AG10803 (cell line): ENCODE data around the gene R3HDML.
"Not testable (repeated sequence)": the region's sequence is repeated elsewhere in the genome, so short reads cannot be mapped to it uniquely, and the experiment has no call there.

Experiments used
- DNase-seq: peaks from one replicate; pipeline ENCODE4 v3.0.0; 2010; ENCODE audit warnings: low read depth
- H3K4me3 ChIP-seq: 2 replicates; pipeline ENCODE4 v1.5.1; 2011; ENCODE audit warnings: mild to moderate bottlenecking, low read length, control low read depth
- TF ChIP-seq, protein P1 (sequence below): conservative IDR thresholded peaks from 2 replicates; pipeline ENCODE4 v1.5.1; 2011; ENCODE audit warnings: mild to moderate bottlenecking, low read length, control low read depth, inconsistent platforms

The R3HDML gene

DNA sequence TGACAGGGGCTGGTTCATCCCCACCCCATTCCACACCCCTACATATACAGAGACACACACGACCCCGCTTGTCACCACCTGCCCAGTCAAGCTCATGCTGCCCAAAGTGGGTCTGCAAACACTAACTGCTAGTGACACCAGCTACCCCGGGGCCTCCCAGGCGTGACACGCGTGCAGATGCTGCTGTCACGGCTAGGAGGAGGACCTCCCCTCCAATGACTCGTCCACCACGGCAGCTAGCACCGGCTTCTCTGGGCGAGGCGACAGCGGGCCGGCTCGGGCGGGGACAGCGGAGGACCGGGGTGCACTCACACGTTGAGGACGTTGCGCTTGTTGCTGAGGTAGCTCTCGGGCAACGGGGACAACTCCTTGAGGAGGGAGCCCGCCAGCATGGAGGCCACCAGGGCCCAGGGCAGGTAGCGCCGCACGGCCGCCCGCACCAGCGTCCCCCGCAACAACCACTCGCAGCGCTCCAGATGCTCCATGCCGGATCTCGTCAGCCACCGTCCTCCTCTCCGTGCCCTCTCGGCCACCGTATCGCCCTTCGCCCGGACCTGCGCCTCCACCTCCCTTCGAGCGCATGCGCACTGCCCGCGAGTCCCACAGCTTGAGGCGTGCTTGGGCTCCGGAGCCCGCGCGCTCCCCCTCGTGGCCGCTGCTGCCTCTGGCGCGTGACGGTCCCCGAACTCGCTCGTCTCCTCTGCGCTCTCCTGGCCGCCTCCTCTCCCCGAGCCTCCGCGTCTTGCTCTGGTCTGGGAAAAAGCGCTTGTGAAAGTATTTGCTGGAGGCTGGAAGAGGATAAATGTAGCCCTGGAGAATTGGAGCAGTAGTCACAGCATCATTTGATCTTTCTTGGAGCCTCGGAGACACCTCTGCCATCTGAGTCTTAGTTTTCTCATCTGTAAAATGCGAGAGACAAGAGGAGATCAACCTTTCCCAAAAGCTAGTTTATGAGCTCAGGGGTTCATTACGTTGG is 25.9 kb upstream of the R3HDML start, which contains the start of gene FITM2:
Gene FITM2, minus strand, starts transcription at position 539 of the 976 bp plus-strand sequence. Its CDS starts 54 bp downstream, at position 485.
- TF ChIP-seq, protein P1, sequence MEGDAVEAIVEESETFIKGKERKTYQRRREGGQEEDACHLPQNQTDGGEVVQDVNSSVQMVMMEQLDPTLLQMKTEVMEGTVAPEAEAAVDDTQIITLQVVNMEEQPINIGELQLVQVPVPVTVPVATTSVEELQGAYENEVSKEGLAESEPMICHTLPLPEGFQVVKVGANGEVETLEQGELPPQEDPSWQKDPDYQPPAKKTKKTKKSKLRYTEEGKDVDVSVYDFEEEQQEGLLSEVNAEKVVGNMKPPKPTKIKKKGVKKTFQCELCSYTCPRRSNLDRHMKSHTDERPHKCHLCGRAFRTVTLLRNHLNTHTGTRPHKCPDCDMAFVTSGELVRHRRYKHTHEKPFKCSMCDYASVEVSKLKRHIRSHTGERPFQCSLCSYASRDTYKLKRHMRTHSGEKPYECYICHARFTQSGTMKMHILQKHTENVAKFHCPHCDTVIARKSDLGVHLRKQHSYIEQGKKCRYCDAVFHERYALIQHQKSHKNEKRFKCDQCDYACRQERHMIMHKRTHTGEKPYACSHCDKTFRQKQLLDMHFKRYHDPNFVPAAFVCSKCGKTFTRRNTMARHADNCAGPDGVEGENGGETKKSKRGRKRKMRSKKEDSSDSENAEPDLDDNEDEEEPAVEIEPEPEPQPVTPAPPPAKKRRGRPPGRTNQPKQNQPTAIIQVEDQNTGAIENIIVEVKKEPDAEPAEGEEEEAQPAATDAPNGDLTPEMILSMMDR, result peak; percentile 81
- H3K4me3 ChIP-seq, result peak within 1 kb of the TSS; percentile 99
- DNase-seq, result peak; percentile 97

DNA sequence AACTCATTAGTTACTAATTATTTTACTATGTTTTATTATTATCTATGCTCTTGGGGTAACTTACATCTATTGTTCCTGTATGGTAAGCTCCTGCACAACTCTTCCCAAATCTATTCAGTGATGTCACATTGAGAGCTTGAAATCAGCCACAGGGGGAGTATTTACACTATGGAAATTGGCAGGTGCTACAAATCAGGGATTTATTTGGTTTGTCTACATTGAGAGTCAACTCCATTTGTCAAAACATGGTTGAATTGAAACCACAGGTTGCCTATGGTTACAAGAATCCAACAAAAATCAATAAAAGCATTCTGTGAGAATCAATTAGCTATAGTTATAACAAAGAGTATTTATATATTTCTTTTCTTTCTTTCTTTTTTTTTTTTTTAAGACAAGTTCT is 22.0 kb upstream of the R3HDML start:
- TF ChIP-seq, protein P1, result no peak
- H3K4me3 ChIP-seq, result no peak overlapping the region
- no peak for DNase-seq

DNA sequence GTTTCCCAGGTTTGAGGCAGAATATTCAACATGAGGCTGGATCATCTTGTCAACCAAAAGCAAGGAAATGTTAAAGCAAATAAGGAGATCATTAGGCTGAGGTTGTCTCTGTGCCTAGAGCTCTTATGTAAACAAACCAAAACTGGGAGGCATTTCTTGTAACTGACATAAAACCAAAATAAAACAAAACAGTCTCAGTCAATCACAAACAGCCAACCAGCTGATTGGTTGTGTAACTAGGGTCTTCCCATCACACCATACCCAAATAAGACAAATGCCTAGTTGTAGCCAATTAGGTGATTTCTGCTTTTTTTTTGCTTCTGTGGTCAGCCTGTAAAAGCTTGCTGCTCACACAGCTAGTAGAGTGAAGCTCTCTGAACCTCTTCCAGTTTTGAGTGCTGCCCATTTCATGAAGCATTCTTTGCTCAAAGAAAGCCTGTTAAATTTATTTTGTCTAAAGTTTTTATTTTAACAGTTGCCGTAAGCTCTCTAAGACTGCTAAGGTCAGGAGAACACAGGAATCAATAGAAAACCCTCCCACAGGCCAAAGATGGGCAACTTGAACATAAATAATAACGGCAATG is 16.9 kb upstream of the R3HDML start:
- TF ChIP-seq, protein P1, result no peak
- H3K4me3 ChIP-seq, result no peak overlapping the region
- no peak for DNase-seq

DNA sequence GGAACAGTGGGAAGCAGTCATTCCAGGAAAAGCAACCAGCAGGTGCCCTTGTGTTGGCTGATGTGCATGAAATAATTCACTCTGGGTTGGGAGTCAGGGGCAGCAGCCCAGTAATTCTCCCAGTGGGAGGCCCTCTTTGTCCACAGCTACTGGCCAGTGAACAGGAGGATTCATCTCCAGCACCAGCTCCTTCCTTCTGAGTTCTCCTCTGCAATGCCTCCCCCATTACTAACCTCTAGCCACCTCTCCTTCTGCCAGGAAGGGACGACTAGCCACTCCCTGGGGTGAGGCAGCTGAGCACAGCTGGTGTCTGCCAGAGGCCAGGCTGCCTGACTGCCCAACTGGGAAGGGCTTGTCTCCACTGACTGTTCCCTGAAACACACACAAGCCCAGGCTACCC is 12.5 kb upstream of the R3HDML start:
- no peak for DNase-seq
- TF ChIP-seq, protein P1, result no peak
- no peak overlapping the region for H3K4me3 ChIP-seq

DNA sequence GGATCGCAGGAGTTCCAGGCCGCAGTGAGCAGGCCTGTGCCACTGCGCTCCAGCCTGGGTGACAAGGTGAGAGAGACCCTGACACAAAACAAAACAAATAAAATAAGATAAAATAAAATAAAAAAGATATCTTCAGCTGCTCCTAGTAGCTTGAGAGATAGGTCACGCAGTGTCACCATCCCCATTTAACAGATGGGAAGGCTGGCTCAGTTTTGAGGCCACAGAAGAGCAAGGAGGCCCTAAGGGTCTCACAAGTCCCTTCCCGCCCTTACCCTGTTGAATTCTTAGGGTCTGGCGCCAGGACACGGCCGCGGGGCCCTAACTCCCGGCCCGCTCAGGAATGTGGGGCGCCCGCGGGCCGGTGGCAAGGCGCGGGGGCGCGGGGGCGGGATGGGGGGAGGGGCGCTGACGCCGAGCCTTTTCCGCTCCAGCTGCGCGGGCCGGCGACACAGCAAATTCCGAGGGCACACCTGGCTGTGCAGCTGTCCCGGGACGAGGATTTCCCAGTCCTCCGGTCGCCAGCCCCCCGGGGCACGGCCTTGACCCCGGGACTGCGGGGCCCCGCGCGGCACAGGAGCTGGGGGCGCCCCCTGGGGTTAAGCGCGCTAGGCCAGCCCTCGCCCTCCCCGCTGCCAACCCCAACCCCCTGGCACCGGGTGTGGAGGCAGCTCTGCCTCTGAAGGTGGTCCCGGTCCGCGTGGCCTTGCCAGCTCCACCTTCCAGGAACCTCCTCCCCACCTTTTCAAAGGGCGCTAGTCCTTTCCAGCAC is 10.3 kb upstream of the R3HDML start:
- no peak for DNase-seq

DNA sequence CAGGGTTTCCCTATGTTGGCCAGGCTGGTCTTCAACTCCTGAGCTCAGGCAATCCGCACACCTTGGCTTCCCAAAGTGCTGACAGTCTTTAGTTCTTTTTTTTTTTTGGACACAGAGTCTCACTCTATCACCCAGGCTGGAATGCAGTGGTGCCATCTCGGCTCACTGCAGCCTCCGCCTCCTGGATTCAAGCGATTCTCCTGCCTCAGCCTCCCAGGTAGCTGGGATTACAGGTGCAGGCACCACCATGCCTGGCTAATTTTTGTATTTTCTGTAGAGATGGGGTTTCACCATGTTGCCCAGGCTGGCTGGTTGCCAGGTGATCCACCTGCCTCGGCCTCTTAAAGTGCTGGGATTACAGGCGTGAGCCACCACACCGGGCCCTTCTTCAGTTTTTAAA is 9.1 kb upstream of the R3HDML start:
- DNase-seq, H3K4me3 ChIP-seq: not testable (repeated sequence)

More for the DNA sequence above, 10.3 kb upstream of the R3HDML start:
- TF ChIP-seq, protein P1, result no peak
- H3K4me3 ChIP-seq, result 0 out of 2 replicates have a peak overlapping the region, but pooled peaks have one; percentile 9

DNA sequence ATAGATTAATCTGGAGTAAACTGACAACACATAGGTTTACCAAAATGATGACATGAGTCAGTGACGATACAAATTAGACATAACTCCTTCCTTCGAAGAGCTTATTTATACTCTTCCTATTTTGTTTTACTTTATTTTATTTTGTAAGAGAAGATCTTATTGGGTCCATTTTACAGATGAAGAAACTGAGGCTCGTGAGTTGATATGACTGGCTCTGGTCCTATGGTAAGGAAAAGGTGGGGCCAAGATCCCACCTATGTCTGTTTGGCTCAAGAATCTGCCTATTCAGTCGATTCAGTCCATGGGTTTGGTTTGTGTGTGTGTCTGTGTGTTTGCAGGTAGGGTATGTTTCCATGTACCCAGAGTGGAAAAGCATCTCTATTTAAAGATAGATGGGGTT is 8.4 kb upstream of the R3HDML start:
- TF ChIP-seq, protein P1, result no peak
- DNase-seq, result no peak
- no peak overlapping the region for H3K4me3 ChIP-seq
